ENCODE data around the gene SMG1. TPM values are rescaled to one million over a fixed set of nuclear protein-coding genes. Genes with fewer than 3 reads are reported as not detected.

SMG1 gene
- total RNA-seq, 1 experiment from 2014 or later: 72.7 TPM

DNA sequence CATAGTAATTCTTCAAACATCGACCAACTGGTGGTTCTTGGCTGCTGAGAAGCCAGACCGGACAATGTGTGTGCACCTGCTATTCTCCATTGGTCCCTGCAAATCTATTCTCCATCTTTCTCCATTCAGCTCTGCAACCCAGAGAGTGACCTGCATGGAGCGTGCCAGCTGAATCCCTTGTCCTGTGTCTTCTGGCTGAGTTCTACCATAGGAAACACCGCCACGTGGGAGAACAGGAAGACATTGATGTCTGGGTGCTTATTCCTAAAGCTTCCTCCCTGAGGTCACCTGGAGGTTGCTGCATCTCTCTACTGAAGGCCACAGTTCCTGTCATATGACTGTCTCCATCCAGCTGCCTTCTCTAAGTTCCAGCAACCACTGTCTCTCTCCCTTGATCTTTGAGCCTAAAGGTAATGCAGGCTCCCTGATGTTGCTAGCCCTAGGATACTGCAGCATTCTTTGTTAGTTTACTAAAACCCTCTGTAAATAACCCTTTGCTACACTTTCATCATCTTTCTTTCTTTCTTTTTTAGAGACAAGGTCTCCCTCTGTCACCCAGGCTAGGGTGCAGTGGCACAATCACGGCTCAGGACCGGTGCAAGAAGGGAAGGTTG, 10.6 kb upstream of the SMG1 start:
- Histone ChIP-seq H2AFZ (ENCODE audit: low read depth, low read length, poor library complexity, severe bottlenecking) (no peak overlapping the region), H4K20me1 (ENCODE audit: insufficient read depth) (no peaks in the 10 kb centered on the region), H3K27ac (ENCODE audit: low read depth, low read length) (no peak overlapping the region), H3K4me1 (ENCODE audit: control insufficient read depth in 1 of 2, insufficient read depth in 2 of 2, low read length in 2 of 2) (peaks cover 12 to 16% of the 10 kb centered on the region in 2 experiments), H3K9ac (ENCODE audit: low read length) (no peak overlapping the region), H3K4me2 (ENCODE audit: low read length) (no peak overlapping the region), H3K36me3 (ENCODE audit: control insufficient read depth in 1 of 2, insufficient read depth in 2 of 2, low read length in 2 of 2) (no peaks in the 10 kb centered on the region), H3K9me2 (ENCODE audit: insufficient read depth) (no peaks in the 10 kb centered on the region), H3K4me3 (replicated peaks in 1 of 2; ENCODE audit: low read depth in 1 of 2, low read length in 2 of 2) (no peak overlapping the region), H3K79me2 (ENCODE audit: insufficient read depth, low read length) (no peaks in the 10 kb centered on the region), H3K27me3 (ENCODE audit: insufficient read depth, low read length) (no peaks in the 10 kb centered on the region), H3K9me3 (ENCODE audit: control insufficient read depth in 1 of 2, insufficient read depth in 1 of 2, low read depth in 1 of 2, low read length in 2 of 2) (no peaks in the 10 kb centered on the region)
- intact Hi-C loops (cut with micrococcal nuclease): no loop called here
- CTCF ChIA-PET: no interaction called here
- DNase-seq (ENCODE audit: low read depth, low spot score): no peak
- no TSS peak for BruUV-seq (replicated peaks)
- TF ChIP-seq EGR1 (IDR thresholded peaks at IDR 0.05; ENCODE audit: low read depth) (no peak), RAD21 (IDR thresholded peaks at IDR 0.05; ENCODE audit: low read depth) (no peak), POLR2A (IDR thresholded peaks at IDR 0.05; ENCODE audit: borderline replicate concordance, extremely low read depth, insufficient read depth, insufficient read length) (no peak), SRF (IDR thresholded peaks at IDR 0.05; ENCODE audit: low read depth) (no peak), TCF7L2 (IDR thresholded peaks at IDR 0.05; ENCODE audit: borderline replicate concordance, extremely low read depth, insufficient read depth, insufficient read length) (no peak), SIN3A (IDR thresholded peaks at IDR 0.05; ENCODE audit: low read depth) (no peak), ZFX (IDR thresholded peaks at IDR 0.05) (no peak), YY1 (IDR thresholded peaks at IDR 0.05; ENCODE audit: extremely low read depth, insufficient replicate concordance, low read depth, low read length) (no peak), EZH2 (IDR thresholded peaks at IDR 0.05) (no peak)
- TF ChIP-seq, protein P1, sequence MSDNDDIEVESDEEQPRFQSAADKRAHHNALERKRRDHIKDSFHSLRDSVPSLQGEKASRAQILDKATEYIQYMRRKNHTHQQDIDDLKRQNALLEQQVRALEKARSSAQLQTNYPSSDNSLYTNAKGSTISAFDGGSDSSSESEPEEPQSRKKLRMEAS (IDR thresholded peaks at IDR 0.05): no peak
- TF ChIP-seq, protein P2, sequence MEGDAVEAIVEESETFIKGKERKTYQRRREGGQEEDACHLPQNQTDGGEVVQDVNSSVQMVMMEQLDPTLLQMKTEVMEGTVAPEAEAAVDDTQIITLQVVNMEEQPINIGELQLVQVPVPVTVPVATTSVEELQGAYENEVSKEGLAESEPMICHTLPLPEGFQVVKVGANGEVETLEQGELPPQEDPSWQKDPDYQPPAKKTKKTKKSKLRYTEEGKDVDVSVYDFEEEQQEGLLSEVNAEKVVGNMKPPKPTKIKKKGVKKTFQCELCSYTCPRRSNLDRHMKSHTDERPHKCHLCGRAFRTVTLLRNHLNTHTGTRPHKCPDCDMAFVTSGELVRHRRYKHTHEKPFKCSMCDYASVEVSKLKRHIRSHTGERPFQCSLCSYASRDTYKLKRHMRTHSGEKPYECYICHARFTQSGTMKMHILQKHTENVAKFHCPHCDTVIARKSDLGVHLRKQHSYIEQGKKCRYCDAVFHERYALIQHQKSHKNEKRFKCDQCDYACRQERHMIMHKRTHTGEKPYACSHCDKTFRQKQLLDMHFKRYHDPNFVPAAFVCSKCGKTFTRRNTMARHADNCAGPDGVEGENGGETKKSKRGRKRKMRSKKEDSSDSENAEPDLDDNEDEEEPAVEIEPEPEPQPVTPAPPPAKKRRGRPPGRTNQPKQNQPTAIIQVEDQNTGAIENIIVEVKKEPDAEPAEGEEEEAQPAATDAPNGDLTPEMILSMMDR (IDR thresholded peaks at IDR 0.05 in 2 of 3, conservative IDR thresholded peaks at IDR 0.05 in 1 of 3; ENCODE audit: borderline replicate concordance in 1 of 3, insufficient read depth in 1 of 3, low read depth in 2 of 3, low read length in 2 of 3): no peak
- TF ChIP-seq, protein P3, sequence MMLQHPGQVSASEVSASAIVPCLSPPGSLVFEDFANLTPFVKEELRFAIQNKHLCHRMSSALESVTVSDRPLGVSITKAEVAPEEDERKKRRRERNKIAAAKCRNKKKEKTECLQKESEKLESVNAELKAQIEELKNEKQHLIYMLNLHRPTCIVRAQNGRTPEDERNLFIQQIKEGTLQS (IDR thresholded peaks at IDR 0.05): no peak
- RAD21 ChIA-PET (ENCODE audit: low non-redundant PET in 1 of 2, low total read pairs in 2 of 2, uncharacterized antibody in 2 of 2, unreplicated experiment in 2 of 2): no interaction called here
- POLR2A ChIA-PET: no interaction called here
- ATAC-seq: no peak

Measured in HCT116 (cell line).